H1 (cell line): ENCODE data around the gene TSGA10IP.

ENCODE experiments used
- BRCA1 ChIP-seq: IDR thresholded peaks from 2 replicates; pipeline ENCODE4 v1.6.1; 2012; ENCODE audit warnings: low read depth, low read length, improper control_type of control experiment
- CTCF ChIP-seq, 3 experiments: IDR thresholded peaks; 1 replicate in 2 of 3; 2 replicates in 1 of 3; pipeline versions ENCODE4 v1.5.1 to v1.6.1; 2011; ENCODE audit warnings: low read length in 3 of 3, mild to moderate bottlenecking in 3 of 3, inconsistent platforms in 2 of 3, low read depth in 1 of 3, moderate library complexity in 1 of 3; ENCODE audit not compliant: insufficient read depth in 1 of 3; ENCODE audit errors: control extremely low read depth in 1 of 3
- E2F6 ChIP-seq: IDR thresholded peaks from 2 replicates; pipeline ENCODE4 v1.6.1; 2012; ENCODE audit warnings: inconsistent platforms
- EP300 ChIP-seq, 2 experiments: IDR thresholded peaks; 1 replicate in 1 of 2; 2 replicates in 1 of 2; pipeline ENCODE4 v1.6.1; 2011 to 2012; ENCODE audit warnings: low read depth in 2 of 2, low read length in 2 of 2, mild to moderate bottlenecking in 2 of 2, borderline replicate concordance in 1 of 2, inconsistent platforms in 1 of 2, moderate library complexity in 1 of 2
- PHF8 ChIP-seq: fragments of 200-600 bp; sonication (generic); conservative IDR thresholded peaks from 2 replicates; pipeline ENCODE4 v1.7.1; 2012; ENCODE audit warnings: low read depth, mild to moderate bottlenecking, inconsistent platforms, low read length, moderate library complexity
- POLR2A ChIP-seq, 2 experiments: IDR thresholded peaks; 1 replicate in 1 of 2; 2 replicates in 1 of 2; pipeline ENCODE4 v1.6.1; 2011; ENCODE audit warnings: low read depth in 2 of 2, low read length in 2 of 2, mild to moderate bottlenecking in 2 of 2; ENCODE audit errors: control extremely low read depth in 1 of 2
- RAD21 ChIP-seq, 2 experiments: IDR thresholded peaks in 1 of 2; conservative IDR thresholded peaks in 1 of 2; 2 replicates each; pipeline ENCODE4 v1.6.1; 2011; ENCODE audit warnings: low read depth in 2 of 2, low read length in 2 of 2, improper control_type of control experiment in 1 of 2, inconsistent platforms in 1 of 2, mild to moderate bottlenecking in 1 of 2, moderate library complexity in 1 of 2
- RFX5 ChIP-seq: IDR thresholded peaks from 2 replicates; pipeline ENCODE4 v1.6.1; 2011; ENCODE audit warnings: low read depth, low read length, improper control_type of control experiment, borderline replicate concordance
- SIN3A ChIP-seq, 2 experiments: IDR thresholded peaks in 1 of 2; conservative IDR thresholded peaks in 1 of 2; 2 replicates each; pipeline ENCODE4 v1.6.1; 2011 to 2012; ENCODE audit warnings: low read length in 2 of 2, improper control_type of control experiment in 1 of 2, low read depth in 1 of 2, mild to moderate bottlenecking in 1 of 2
- TEAD4 ChIP-seq: IDR thresholded peaks from 2 replicates; pipeline ENCODE4 v1.6.1; 2012; ENCODE audit warnings: low read depth, low read length, inconsistent platforms, mixed read lengths
- USF2 ChIP-seq: IDR thresholded peaks from 2 replicates; pipeline ENCODE4 v1.6.1; 2011; ENCODE audit warnings: low read length, improper control_type of control experiment
- TF ChIP-seq, protein P1 (sequence below): IDR thresholded peaks from 2 replicates; pipeline ENCODE4 v1.6.1; 2011; ENCODE audit warnings: low read depth, mild to moderate bottlenecking, low read length; ENCODE audit not compliant: insufficient read depth

GRCh38 chr11:65899356-65900124 lies 45.7 kb upstream of the TSGA10IP start:
- no peak for TF ChIP-seq EP300 (IDR thresholded peaks at IDR 0.05; ENCODE audit: borderline replicate concordance in 1 of 2, low read depth in 2 of 2, low read length in 2 of 2)
- no peak for TF ChIP-seq CTCF (IDR thresholded peaks at IDR 0.05; ENCODE audit: control extremely low read depth in 1 of 3, insufficient read depth in 1 of 3, low read depth in 1 of 3, low read length in 3 of 3)
- peak; percentile 96 for TF ChIP-seq E2F6
- TF ChIP-seq RFX5: no peak
- TF ChIP-seq, protein P1, sequence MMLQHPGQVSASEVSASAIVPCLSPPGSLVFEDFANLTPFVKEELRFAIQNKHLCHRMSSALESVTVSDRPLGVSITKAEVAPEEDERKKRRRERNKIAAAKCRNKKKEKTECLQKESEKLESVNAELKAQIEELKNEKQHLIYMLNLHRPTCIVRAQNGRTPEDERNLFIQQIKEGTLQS: no peak
- TF ChIP-seq USF2: 0 out of 2 replicates have a peak, but pooled peaks have one; percentile 18
- TF ChIP-seq POLR2A (IDR thresholded peaks at IDR 0.05; ENCODE audit: control extremely low read depth in 1 of 2, low read depth in 2 of 2, low read length in 2 of 2): 0 out of 3 replicates have a peak, but pooled peaks of 1 of the 2 experiments have one; percentile 2
- TF ChIP-seq TEAD4: no peak
- TF ChIP-seq RAD21 (IDR thresholded peaks at IDR 0.05 in 1 of 2, conservative IDR thresholded peaks at IDR 0.05 in 1 of 2; ENCODE audit: low read depth in 2 of 2, low read length in 2 of 2): no peak
- TF ChIP-seq PHF8: 0 out of 2 replicates have a peak, but pooled peaks have one; percentile 32
- TF ChIP-seq BRCA1: no peak
- no peak for TF ChIP-seq SIN3A (conservative IDR thresholded peaks at IDR 0.05 in 1 of 2, IDR thresholded peaks at IDR 0.05 in 1 of 2; ENCODE audit: low read depth in 1 of 2, low read length in 2 of 2)
